GM18868 (cell line): ENCODE measurements around the gene PARD3.

Experiments used
- ATAC-seq: cut with Tn5 transposase; IDR thresholded peaks from one replicate; pipeline ENCODE4 v1.9.1; 2021; ENCODE audit warnings: mild to moderate bottlenecking, moderate library complexity; ENCODE audit not compliant: unreplicated experiment

PARD3 gene

DNA sequence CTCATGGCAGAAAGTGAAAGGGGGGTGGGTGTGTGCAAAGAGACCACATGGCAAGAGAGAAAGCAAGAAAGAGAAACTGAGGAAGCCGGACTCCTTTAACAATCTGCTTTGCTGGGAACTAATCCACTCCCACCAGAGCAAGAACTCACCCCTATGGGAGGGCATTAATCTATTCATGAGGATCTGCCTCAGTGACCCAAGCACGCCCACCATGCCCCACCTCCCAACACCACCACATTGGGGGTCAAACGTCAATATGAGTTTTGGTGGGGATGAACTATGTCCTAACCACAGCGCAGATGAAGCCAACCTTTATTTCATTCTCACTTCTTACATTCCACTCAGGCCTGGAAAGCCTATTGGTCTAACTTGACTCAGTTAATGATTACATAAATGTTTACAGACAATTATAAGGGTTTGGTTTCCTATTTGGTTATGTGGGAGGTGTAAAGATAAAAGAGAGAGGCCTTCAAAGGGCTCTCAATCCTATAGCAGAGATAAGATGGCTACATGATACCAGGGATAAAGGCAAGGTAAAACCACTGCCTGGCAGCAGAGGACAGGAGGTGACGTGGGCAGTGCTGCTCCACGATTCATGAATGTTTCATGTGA, 601.8 kb downstream of the PARD3 start:
- ATAC-seq, result no peak

DNA sequence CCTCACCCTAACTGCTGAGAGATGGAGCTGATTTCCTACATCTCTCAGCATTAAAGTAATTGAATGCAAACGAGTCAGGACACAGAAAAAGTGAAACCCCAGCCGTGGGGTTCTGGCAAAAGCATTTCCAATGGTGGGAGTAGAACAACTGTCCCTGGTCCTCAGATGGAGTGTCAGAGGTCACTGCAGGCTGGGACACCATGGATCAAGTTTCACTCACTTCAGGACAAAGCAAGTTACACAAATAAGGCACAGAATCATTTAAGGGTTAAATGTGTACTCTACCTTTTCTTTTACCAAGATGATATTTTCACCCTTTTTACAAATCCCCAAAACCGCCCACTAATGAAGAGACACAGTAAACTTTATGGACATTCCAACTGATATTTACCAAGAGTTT, 607.8 kb downstream of the PARD3 start:
- ATAC-seq, result no peak

DNA sequence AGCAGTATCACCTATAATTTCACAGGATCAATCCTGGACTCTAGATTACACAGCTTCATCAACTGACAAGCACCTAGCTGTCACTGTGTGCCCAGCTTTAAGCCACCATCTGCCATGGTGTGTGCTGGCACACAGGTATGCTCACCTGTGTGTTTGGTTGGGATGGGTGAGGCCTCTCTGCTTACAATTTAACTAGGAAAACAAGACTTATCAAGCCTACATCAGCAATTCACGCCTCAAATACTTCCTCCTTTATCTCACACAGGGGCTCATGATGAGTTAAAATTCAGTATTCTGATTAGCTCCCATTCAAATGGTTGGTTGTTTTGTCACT, 608.2 kb downstream of the PARD3 start:
- ATAC-seq, result no peak

DNA sequence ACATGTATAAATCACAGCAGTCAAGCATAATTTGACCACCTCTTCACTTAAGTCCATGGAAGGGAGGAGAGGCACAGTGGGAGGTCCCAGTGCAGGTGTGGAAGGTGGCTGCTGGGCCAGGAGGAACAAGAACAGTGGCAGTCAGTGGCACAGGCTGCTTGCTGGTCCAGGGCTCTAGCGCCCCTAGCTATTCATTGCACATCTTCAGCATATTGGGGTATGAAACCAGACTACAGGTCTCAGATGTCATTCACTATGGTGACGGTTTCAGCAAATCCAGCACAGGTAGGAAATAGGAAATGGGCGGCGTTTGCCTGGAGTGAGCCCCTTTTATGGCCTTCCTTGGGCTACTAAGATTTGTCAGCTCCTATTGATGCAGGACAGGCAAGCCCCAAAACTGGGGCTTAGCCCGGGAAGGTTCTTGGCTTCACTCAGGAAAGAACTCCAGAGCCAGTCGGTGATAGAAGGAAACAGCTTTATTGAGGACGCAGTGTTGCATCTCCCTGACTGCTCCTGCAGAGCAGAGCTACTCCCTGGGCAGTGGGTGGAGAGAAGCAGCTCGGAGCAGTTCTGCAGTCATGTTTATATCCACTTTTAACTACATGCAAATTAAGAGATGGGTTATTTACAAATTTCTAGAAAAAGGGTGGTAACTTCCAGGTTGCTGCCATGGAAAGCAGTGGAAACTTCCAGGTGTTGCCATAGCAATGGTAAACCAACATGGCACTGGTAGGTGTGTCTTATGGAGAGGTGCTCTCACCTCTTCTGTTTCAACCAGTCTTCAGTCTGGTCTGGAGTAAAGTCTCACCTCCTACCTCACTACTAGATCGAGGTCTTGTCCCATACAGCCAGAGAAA, 608.8 kb downstream of the PARD3 start:
- ATAC-seq, result no peak

DNA sequence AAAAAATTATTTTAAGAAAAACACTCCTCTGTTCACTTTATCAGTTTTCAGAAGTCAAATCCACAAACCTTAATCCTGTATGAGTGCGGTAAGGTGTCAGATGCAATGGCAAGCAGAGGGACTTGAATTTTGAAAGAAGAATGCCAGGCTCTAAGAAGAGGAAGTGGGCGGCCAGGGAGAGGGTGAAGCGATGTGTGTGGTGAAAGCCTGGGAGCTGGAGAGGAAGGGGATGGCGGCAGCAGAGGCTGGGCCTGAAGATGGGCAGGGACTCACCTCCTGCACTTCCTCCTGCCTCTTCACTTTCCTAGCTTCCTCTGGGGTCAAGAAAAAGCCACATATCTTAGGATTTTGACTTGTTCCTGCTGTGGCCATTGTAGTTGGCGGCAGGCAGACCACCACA, 609.6 kb downstream of the PARD3 start:
- no peak for ATAC-seq

DNA sequence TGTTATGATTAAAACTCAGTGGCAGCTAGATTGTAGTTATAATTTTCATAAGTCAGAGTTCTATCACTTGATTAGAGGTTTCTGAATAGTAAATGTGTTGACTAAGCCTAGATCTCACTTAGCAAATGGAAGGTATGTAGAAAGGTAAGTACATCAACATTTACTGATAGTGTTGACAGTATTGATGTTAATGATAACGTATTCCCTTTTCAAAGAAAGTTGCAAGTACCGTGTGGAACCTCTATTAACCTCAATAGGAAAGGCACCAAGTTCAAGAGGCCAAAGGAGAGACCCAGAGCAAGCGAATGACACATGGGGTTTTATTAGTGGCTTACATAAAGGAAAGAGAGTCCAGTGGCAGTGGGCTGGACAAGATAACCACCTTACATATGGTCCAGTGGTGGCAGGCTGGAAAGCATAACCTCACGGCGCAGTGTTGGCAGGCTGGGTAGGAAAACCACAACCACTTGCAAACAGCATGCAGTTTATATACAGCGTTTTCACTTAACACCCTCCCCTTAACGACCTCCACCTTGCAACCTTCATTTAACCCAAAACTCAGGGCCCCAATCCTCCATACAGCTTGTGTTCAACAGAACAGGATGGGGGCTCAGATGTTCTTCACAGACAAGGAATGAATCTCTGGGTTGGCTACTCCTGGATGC, 611.0 kb downstream of the PARD3 start:
- no peak for ATAC-seq

DNA sequence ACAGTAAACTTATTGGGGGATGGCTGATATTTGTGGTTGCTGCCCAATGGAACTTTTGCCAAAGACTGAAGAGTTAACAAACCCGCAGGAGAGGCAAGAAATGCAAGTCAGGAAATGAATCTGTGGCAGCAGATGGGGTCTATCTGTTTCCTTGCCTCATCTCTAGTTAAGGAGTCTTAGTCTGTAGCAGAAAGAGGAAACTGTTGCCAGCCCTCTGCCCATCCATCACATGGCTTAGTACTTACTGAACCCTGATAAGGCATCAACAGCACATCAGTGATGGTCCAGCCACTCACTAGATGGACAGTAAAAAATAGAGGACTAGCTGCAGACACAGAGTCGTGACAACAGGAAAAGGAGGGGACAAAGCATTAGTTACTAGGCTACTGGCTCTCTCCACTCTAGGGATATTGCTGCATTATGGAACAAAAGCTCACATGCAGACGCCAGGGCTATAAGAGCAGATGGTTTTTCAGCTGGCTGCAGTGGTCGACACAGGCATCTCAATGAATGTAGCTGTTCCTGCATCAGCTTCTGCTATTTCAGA, 614.7 kb downstream of the PARD3 start:
- ATAC-seq, result no peak

DNA sequence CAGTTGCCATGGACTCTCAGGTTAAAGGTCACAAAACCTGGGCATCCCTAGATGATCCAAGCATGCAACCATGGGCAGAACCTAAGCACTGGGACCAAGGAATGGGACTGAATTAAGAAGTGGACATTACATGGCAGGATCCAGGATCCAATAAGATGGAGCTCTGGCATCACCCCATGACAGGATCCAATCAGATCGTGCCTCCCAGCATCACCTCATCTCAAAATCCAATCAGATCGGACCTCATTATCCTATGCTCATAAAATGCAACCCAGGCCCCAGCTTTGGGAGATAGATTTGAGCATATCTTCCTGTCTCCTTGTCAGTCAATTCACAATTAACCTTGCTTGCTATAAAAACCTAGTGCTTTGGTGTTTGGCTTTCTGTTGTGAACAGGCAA, 616.1 kb downstream of the PARD3 start:
- ATAC-seq, result no peak

DNA sequence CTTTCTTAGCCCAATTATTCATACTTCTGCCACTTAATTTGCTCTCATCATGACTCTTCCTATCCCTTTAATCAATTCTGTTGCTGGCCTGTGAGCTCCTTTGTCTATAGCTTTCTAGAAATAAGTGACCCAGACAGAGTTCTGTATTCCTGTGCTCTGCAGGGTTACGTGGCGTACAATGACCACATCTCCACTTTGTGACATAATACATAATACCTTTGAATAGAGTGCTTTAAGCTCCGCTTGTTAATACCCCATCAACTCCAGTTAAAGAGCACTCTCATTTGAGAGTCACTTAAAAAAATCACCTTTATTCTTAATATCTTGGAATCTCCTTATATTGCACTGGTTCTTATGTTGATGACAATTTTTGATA, 619.0 kb downstream of the PARD3 start:
- ATAC-seq, result no peak

DNA sequence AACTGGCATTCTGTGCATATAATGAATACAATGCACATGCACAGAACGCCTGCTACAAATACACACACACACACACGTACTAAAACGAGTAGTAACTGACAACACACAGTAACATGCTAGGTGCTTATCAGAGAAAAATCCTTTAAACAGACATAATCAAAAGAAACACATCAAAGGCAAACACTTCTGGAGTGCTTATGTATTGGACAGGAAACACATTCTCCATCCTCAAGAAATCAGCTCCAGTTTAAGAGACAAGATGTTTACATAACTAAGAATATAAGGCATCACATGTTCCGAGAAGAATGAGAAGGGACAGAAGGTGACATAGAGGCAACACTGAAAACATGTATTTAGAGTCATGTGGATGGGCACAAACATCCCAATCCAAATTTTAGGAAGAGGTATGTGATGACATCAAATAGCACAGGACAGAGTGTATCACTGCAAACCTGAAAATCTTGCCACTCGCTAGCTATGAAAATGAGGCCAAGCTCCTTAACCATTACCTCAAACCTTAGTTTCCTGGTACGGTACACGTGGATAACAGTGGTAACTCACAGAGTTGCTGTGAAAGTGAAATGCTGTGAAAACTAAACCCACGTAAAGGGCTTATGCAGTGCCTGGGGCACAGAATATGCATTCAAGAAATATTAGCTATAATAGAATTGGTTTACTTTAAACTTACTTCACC, 619.6 kb downstream of the PARD3 start:
- ATAC-seq, result no peak

DNA sequence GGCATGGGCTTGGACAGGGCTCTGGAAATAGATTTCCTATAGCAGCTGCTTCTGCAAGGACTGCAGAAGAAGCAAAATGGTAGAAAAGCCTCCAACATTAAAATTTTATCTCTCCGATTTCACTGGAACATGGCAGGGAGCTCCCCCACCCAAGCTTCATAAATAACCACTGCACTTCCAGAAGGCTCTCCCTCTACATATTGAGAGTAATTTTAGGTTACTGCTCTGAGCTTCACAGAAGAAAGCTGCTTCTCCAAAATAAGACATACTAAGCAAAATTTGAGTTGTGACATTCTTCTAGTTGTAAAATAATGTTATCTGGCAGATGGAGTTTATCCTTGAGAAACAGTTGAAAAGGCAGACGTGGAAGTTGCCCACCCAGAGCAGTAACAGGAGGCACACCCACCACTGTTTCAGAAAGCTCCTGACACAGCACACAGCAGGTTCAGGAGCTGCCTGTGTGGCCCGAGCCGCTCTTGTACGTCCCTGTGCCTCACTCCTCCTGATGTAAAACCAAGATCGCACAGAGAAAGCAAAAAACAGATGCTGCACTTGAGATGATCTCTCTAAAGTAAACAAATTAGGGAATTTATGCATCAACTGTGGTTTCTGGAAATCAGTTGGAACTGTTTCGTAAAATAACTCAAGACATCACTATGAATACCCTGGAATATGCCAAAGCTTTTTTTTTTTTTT, 621.0 kb downstream of the PARD3 start:
- no peak for ATAC-seq

DNA sequence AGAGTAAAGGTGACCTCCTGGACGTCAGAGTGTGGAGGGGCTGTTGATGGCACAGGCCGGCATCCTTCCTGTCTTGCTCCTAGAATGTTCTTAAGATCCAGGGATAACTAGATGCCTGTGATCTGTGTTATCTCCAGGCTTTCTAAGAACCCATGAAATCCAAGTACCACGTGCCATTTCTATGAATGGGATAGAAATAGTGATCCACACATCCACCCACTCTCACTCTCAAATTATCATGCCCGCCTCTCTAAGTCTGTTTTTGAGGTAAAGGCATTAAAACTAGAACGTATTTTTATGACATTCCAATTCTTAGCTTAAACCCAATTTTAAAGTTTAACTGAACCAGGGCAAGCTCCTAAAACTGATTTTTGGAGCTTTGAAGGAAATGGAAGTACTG, 622.5 kb downstream of the PARD3 start:
- no peak for ATAC-seq

DNA sequence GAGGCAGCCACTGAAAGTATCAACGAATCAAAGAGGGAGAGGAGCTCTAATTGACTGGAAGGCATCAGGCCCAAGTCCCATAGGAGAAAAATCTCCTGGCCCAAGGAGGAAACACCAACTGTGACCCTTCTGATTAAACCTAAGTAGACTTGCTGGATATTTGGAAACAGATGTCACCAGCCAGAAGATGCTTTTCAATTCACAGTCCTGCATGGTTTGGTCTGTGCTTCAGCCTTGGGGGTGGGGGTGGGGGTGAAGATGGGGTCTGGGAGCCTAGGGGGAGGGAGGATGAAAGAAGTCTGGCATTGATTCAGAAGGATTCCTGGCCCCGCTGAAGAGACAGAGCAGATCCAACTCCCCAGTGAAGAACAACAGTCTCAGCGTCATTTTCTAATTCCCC, 623.7 kb downstream of the PARD3 start:
- ATAC-seq, result no peak

DNA sequence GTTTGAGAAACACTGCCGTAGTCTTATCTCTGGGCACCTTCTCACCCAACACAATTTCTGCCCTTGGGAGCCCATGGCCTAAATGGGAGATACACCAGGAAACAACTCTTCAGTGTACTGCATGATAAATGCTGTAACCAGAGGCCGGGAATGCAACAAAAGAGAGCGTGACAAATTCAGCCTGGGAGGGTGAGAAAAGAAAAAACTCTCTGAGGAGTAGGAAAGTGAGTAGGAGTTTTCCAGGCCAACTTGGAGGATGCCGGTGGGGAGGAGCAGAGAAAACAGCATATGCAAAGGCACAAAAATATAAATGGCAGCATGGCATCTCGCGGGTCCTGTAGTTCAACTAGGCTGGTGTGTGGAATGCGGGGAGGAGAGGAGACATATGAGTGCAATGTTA, 624.5 kb downstream of the PARD3 start:
- no peak for ATAC-seq

DNA sequence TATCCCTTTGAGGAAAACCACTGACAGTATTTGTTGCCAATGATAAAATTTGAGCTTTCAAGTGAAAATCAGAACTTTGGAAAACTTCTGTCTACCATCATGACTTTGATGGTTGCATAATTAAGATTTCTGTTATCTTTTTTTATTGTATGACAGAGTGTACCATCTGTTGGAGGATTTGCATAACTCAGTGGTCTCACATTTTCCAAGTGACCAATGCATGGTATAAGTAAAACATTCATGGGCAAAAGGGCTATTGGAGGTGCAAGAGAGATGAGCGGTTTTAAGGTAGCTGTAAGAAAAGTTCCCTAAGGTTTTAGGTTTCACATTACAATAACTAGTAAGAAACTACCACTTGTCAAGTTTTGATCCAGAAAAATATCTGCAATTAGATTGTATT, 625.3 kb downstream of the PARD3 start:
- ATAC-seq, result no peak

DNA sequence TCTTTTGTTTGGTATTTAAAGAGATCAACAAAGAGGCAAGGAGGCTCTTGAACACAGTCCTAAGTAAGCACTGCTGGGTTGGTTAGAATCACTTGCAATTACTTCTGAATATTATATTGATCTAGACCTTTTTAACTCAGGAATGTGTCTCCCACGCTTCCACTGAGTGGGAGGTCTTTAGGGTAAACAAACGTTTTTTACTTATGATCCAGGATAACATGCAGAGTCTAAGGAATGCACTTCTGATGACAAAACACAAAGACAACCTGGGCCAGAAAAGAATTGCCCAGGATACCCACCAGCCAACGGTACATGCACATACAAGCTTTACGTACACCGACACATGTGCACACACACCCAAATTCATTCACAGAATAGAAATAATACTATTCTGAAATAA, 626.9 kb downstream of the PARD3 start:
- ATAC-seq, result no peak

DNA sequence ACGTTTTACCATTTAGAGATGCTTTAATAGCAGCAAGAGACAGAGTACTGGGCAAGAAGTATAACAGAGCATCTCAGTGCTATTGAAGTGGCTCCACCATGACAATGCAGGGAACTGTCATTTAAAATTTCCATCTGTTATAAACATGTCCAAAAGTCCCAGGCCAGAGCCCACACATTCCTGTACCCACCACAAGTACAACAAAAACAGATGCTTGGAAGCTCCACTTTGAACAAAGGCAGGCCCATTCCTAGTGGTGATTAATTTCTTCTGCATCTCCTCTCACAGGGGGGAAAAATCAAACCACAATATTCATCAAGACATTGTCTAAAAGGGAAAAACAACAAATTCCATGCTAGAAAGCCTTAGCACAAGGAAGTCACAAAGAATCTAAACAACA, 627.9 kb downstream of the PARD3 start:
- no peak for ATAC-seq

DNA sequence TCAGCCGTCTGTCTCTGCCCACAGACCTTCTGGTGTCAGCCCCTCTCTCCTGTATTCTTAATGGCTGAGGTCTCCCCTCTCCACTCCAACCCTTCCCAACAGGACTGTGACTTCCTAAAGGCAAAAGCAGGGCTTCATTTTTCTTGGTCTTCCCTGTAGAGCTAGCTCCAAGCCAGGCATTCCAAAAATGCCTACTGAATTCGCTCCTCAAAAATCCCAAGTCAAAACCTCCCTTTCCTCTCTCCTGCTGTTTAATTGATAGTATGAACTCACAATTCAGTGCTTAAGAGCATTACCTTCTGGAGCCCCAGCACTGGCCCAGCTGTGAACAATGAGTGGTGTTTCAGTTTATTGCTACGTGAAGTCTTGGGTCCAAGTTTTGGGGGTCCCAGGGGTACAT, 628.4 kb downstream of the PARD3 start:
- ATAC-seq, result no peak

DNA sequence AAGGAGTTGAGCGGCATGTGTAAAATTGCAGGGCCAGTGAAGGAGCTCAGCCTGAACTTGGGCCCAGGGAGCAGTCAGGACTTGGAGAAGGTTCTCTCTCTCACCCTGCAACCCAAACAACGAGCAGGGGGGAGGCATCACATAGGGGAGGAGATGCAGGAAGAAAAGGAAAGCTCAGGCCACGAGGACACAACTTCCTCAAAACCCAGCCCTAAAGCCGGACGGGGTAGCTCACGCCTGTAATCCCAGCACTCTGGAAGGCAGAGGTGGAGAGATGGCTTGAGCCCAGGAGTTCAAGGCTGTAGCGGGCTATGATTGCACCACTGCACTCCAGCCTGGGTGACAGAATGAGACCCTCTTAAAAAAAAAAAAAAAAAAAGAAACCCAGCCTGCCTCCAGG, 629.1 kb downstream of the PARD3 start:
- ATAC-seq, result no peak

DNA sequence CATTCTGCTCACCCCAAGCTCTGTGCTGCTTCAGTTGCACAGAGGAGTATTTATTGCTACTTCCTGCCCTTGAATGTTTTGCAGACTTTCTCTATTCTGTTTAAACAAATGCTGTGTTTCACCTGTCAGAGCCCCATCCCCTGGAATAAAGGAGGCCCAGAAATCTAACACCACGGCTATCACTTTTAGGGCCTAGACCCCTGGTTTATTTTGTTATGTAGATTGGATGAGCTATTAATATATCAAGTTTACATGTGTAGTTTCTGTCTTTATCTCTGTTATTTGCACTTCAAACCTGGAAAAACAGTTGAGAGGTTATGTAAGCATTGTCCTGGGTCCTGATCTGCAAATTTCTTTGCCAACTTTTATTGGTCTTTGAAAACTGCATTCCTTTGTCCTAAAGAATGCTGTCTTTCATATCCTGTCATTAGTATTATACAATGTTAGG, 630.1 kb downstream of the PARD3 start:
- no peak for ATAC-seq

DNA sequence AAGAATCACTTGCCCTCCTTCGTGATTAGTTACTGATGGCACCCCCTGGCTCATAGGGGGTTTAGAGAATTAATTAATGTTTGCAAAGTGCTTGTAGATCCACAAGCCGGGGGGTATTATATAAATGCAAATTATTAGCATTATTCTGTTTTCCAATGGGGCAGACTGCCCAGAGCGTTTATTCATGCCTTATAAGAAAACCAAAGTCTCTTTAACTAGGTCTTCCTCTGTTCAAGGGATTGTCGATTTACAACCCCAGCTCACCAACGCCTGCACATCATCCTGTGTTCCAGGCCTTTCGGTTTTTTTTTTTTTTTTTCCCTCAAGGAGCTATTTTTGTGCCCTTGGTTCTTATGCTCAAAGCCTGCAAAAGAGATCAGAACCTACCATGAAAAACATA, 630.7 kb downstream of the PARD3 start:
- ATAC-seq, result no peak
